Panc1 (cell line): ENCODE results near the gene COL23A1. TPM values are rescaled to one million over a fixed set of nuclear protein-coding genes. Genes with fewer than 3 reads are reported as not detected.

Source experiments
- ATAC-seq: fragments of 200-7000 bp; cut with Tn5 transposase; 2 replicates; pipeline ENCODE4 v1.9.1; 2020; ENCODE audit warnings: mild to moderate bottlenecking, moderate library complexity
- BruUV-seq: library from RNA; stranded (reverse); fragments of 400-500 nt; replicated peaks from 2 replicates; lab custom pipeline; 2021; lab: Mats Ljungman, UMichigan
- CTCF ChIA-PET: fragments of 300-600 bp; sonication (Branson Sonifier 250); formaldehyde crosslinking; loops from one replicate; lab custom pipeline; 2022; ENCODE audit warnings: antibody characterized with exemption; lab: Charles Lee
- POLR2A ChIA-PET: fragments of 300-600 bp; sonication (Branson Sonifier 250); formaldehyde crosslinking; loops from one replicate; lab custom pipeline; 2022; ENCODE audit warnings: antibody characterized with exemption; lab: Charles Lee
- DNase-seq: peaks from one replicate; pipeline ENCODE4 v3.0.0-alpha.2; 2010; ENCODE audit warnings: low read depth, low spot score
- H3K27ac ChIP-seq: 2 replicates; pipeline ENCODE4 v1.5.1; 2011; ENCODE audit warnings: mild to moderate bottlenecking, low read length, inconsistent platforms
- H3K27me3 ChIP-seq: fragments of 200-500 bp; sonication (Bioruptor generic); 2 replicates; pipeline ENCODE4 v1.6.0; 2014; ENCODE audit warnings: low read length, inconsistent platforms; ENCODE audit not compliant: control insufficient read depth, insufficient read depth
- H3K36me3 ChIP-seq: fragments of 200-500 bp; sonication (Bioruptor generic); 2 replicates; pipeline ENCODE4 v1.5.1; 2014; ENCODE audit warnings: inconsistent platforms, mild to moderate bottlenecking, low read length, moderate library complexity; ENCODE audit not compliant: control insufficient read depth, insufficient read depth
- H3K4me1 ChIP-seq: 2 replicates; pipeline ENCODE4 v1.5.1; 2011; ENCODE audit warnings: inconsistent platforms, mild to moderate bottlenecking, low read length, moderate library complexity; ENCODE audit not compliant: control insufficient read depth, insufficient read depth
- H3K4me3 ChIP-seq, 2 experiments: 2 replicates each; pipeline ENCODE4 v1.5.1; 2011 to 2012; ENCODE audit warnings: low read depth in 2 of 2, low read length in 2 of 2, mild to moderate bottlenecking in 2 of 2, inconsistent platforms in 1 of 2, moderate library complexity in 1 of 2
- H3K9me3 ChIP-seq: fragments of 200-500 bp; sonication (Bioruptor generic); 2 replicates; pipeline ENCODE4 v1.5.1; 2014; ENCODE audit warnings: low read depth, mild to moderate bottlenecking, inconsistent platforms, low read length, moderate library complexity; ENCODE audit not compliant: control insufficient read depth, insufficient read depth
- POLR2AphosphoS5 ChIP-seq: IDR thresholded peaks from 2 replicates; pipeline ENCODE4 v1.6.1; 2012; ENCODE audit warnings: mild to moderate bottlenecking, low read depth, low read length, moderate library complexity
- REST ChIP-seq, 2 experiments: IDR thresholded peaks; 2 replicates each; pipeline ENCODE4 v1.6.1; 2011 to 2012; ENCODE audit warnings: low read depth in 2 of 2, control low read depth in 1 of 2, low read length in 1 of 2, mild to moderate bottlenecking in 1 of 2, moderate library complexity in 1 of 2; ENCODE audit not compliant: insufficient read depth in 1 of 2
- SIN3A ChIP-seq: IDR thresholded peaks from 2 replicates; pipeline ENCODE4 v1.6.1; 2012; ENCODE audit warnings: low read depth, mild to moderate bottlenecking, low read length, moderate library complexity, borderline replicate concordance; ENCODE audit not compliant: insufficient read depth
- TCF7L2 ChIP-seq: IDR thresholded peaks from 2 replicates; pipeline ENCODE4 v1.6.1; 2011; ENCODE audit warnings: mild to moderate bottlenecking, low read depth, low read length, inconsistent platforms
- in situ Hi-C: cut with HindIII; loops from 2 replicates; pipeline ENCODE4 v1.10.0; 2016; ENCODE audit warnings: low sequenced_read_pairs, low pct_unique_long_range_greater_than_20kb
- intact Hi-C: fragments of 100-400 bp; cut with micrococcal nuclease; formaldehyde crosslinking; loops from one replicate; pipeline ENCODE4 v1.10.0; 2022; ENCODE audit not compliant: unreplicated experiment
- total RNA-seq: library from RNA; stranded (reverse); gene quantifications from one replicate; pipeline ENCODE4 v1.2.1, GENCODE V29; 2021; ENCODE audit not compliant: unreplicated experiment
- TF ChIP-seq, protein P1 (sequence below): fragments of 450-650 bp; IDR thresholded peaks from 2 replicates; pipeline ENCODE4 v1.5.1; 2017; ENCODE audit warnings: mild to moderate bottlenecking

Gene COL23A1
- total RNA-seq, 1 experiment from 2014 or later = 0.05 TPM

DNA sequence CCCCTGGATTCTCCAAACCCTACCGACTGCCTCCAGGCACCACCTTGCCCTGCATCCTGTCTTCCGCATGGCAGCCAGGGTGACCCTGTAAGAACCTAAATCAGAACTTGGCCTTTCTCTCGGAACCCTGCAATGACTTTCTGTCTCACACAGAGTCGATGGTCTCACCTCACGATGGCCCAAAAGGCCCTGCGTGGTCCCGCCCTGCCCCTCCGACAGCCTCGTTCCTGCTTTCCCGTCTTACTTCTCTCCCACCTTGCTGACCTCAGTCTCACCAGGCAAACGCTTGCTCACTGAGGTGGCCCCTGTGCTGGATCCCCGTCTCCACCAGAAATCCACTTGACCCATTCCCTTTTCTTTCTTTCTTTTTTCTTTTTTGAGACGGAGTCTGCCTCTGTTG is 214.8 kb downstream of the COL23A1 start:
- ChIA-PET CTCF (no interaction called here), POLR2A (no interaction called here)
- ATAC-seq (no peak), DNase-seq (no peak)
- Histone ChIP-seq H3K27ac (no peak overlapping the region), H3K4me1 (peaks cover 3% of the 10 kb centered on the region; the same call in 1 of the 2 replicates), H3K4me3 (no peak overlapping the region), H3K27me3 (no peaks in the 10 kb centered on the region; the same call in 1 of the 2 replicates), H3K9me3 (no peaks in the 10 kb centered on the region), H3K36me3 (no peaks in the 10 kb centered on the region)
- in situ Hi-C loops = no loop called here
- TF ChIP-seq SIN3A = no peak
- no peak for TF ChIP-seq REST (IDR thresholded peaks at IDR 0.05; ENCODE audit: insufficient read depth in 1 of 2, low read depth in 2 of 2, low read length in 1 of 2)
- no TSS peak for BruUV-seq
- intact Hi-C loops = no loop called here

DNA sequence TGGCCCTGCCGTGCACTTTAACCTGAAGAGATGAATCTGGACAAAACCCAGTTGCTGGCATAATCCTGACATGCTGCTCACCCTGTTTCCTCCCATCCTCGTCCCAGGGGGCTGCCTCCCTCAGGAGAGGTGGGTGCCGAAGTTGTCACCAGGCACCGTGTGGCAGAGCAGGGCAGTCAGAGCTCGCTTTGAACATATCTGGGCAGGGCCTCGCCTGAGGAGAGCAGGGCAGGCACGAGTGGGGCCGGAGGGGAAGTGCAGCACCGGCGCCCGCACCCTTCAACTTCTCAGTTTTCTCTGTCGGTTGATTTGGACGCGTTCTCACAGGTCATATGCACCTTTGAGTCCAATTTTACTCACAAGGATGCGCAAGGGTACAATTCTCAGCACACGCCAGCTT is 216.5 kb downstream of the COL23A1 start:
- no TSS peak for BruUV-seq
- Histone ChIP-seq H3K27me3 (no peaks in the 10 kb centered on the region; the same call in 1 of the 2 replicates), H3K9me3 (no peaks in the 10 kb centered on the region), H3K36me3 (no peaks in the 10 kb centered on the region), H3K4me3 (no peak overlapping the region), H3K4me1 (peaks cover 3% of the 10 kb centered on the region; the same call in 1 of the 2 replicates), H3K27ac (no peak overlapping the region)
- intact Hi-C loops = no loop called here
- ATAC-seq (no peak), DNase-seq (no peak)
- ChIA-PET CTCF (no interaction called here), POLR2A (no interaction called here)
- in situ Hi-C loops = no loop called here
- TF ChIP-seq REST (IDR thresholded peaks at IDR 0.05; ENCODE audit: insufficient read depth in 1 of 2, low read depth in 2 of 2, low read length in 1 of 2) (no peak), SIN3A (no peak), TCF7L2 (no peak), POLR2AphosphoS5 (no peak)
- TF ChIP-seq, protein P1, sequence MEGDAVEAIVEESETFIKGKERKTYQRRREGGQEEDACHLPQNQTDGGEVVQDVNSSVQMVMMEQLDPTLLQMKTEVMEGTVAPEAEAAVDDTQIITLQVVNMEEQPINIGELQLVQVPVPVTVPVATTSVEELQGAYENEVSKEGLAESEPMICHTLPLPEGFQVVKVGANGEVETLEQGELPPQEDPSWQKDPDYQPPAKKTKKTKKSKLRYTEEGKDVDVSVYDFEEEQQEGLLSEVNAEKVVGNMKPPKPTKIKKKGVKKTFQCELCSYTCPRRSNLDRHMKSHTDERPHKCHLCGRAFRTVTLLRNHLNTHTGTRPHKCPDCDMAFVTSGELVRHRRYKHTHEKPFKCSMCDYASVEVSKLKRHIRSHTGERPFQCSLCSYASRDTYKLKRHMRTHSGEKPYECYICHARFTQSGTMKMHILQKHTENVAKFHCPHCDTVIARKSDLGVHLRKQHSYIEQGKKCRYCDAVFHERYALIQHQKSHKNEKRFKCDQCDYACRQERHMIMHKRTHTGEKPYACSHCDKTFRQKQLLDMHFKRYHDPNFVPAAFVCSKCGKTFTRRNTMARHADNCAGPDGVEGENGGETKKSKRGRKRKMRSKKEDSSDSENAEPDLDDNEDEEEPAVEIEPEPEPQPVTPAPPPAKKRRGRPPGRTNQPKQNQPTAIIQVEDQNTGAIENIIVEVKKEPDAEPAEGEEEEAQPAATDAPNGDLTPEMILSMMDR = no peak
